HTR-8/SVneo (cell line): Measurements from ENCODE around the gene ZNF444.

ENCODE experiments used
- DNase-seq: peaks from one replicate; pipeline ENCODE4 v3.0.0; 2011; ENCODE audit warnings: low spot score, mixed read lengths; ENCODE audit not compliant: insufficient read length
- FAIRE-seq: peaks from 2 replicates; lab custom pipeline; 2011; peaks lifted over from hg19 to GRCh38; lab: Jason Lieb, UNC

The ZNF444 gene

GRCh38 chr19:56120371-56121179, 20.5 kb upstream of the ZNF444 start:
- FAIRE-seq (peak; percentile 42), DNase-seq (peak; percentile 66)

GRCh38 chr19:56121180-56122167, 19.6 kb upstream of the ZNF444 start, which contains the start of gene ZNF787:
Gene ZNF787, minus strand, starts transcription at chr19:56121295. Its CDS starts 18,078 bp downstream, at chr19:56103217.
- FAIRE-seq (peak; percentile 89), DNase-seq (peak; percentile 98)

- no peak for FAIRE-seq
These were observed 17.7 kb upstream of the ZNF444 start for GRCh38 chr19:56123266-56123891.

GRCh38 chr19:56124578-56124977, 16.5 kb upstream of the ZNF444 start:
- no peak for FAIRE-seq
- DNase-seq = no peak

More at GRCh38 chr19:56123266-56123891, 17.7 kb upstream of the ZNF444 start:
- DNase-seq = no peak

GRCh38 chr19:56125806-56126590, 15.1 kb upstream of the ZNF444 start:
- no peak for DNase-seq
- FAIRE-seq = no peak

- no peak for DNase-seq
- no peak for FAIRE-seq
These were observed 13.9 kb upstream of the ZNF444 start for GRCh38 chr19:56126983-56127780.

GRCh38 chr19:56130006-56130405, 11.1 kb upstream of the ZNF444 start:
- DNase-seq = no peak
- FAIRE-seq = no peak

- FAIRE-seq = no peak
These were observed 9.4 kb upstream of the ZNF444 start for GRCh38 chr19:56131651-56132050.

GRCh38 chr19:56132316-56132822, 8.7 kb upstream of the ZNF444 start:
- DNase-seq (no peak), FAIRE-seq (no peak)

More at GRCh38 chr19:56131651-56132050, 9.4 kb upstream of the ZNF444 start:
- no peak for DNase-seq

- DNase-seq = no peak
- FAIRE-seq = no peak
These were observed 7.0 kb upstream of the ZNF444 start for GRCh38 chr19:56133858-56134653.

GRCh38 chr19:56134654-56134921, 6.5 kb upstream of the ZNF444 start:
- no peak for FAIRE-seq
- DNase-seq = no peak

GRCh38 chr19:56136362-56136761, 4.7 kb upstream of the ZNF444 start:
- FAIRE-seq (no peak), DNase-seq (no peak)

GRCh38 chr19:56137405-56137804, 3.7 kb upstream of the ZNF444 start:
- DNase-seq (no peak), FAIRE-seq (no peak)

GRCh38 chr19:56138069-56138468, 3.0 kb upstream of the ZNF444 start:
- FAIRE-seq (no peak), DNase-seq (no peak)

GRCh38 chr19:56139847-56140582, 1.1 kb upstream of the ZNF444 start:
- no peak for DNase-seq
- FAIRE-seq = no peak

- FAIRE-seq = no peak
- DNase-seq = no peak
These were observed 418 bp downstream of the ZNF444 start for GRCh38 chr19:56141417-56141993.
